Measurements from ENCODE around the gene SLC35B4. TPM values are rescaled to one million over a fixed set of nuclear protein-coding genes. Genes with fewer than 3 reads are reported as not detected.
A peak's percentile ranks its signal among the peaks of the same experiment; 100 is the strongest.

SLC35B4 gene
- total RNA-seq, 1 donor from 2014 or later = 23.3 TPM

GRCh38 chr7:134324107-134324506 lies 7.4 kb upstream of the SLC35B4 start:
- Mint-ChIP-seq H3K27me3 (ENCODE audit: insufficient read depth) (peaks cover 6% of the 10 kb centered on the region), H3K36me3 (ENCODE audit: low read depth) (no peaks in the 10 kb centered on the region), H3K4me3 (no peak overlapping the region), H3K27ac (no peak overlapping the region), H3K9me3 (no peaks in the 10 kb centered on the region), H3K4me1 (ENCODE audit: low read depth) (no peaks in the 10 kb centered on the region)
- no peak for DNase-seq (ENCODE audit: low spot score)
- intact Hi-C loops (cut with micrococcal nuclease) = no loop called here

GRCh38 chr7:134320201-134320600 lies 3.5 kb upstream of the SLC35B4 start:
- intact Hi-C loops (cut with micrococcal nuclease) = no loop called here
- H3K4me3 Mint-ChIP-seq = no peak overlapping the region
- no peak overlapping the region for H3K27ac Mint-ChIP-seq
- peaks cover 2% of the 10 kb centered on the region for H3K27me3 Mint-ChIP-seq (ENCODE audit: insufficient read depth)
- H3K4me1 Mint-ChIP-seq (ENCODE audit: low read depth) = peaks cover 17% of the 10 kb centered on the region
- H3K36me3 Mint-ChIP-seq (ENCODE audit: low read depth) = no peaks in the 10 kb centered on the region
- no peak for DNase-seq (ENCODE audit: low spot score)
- no peaks in the 10 kb centered on the region for H3K9me3 Mint-ChIP-seq

GRCh38 chr7:134318443-134318842 lies 1.7 kb upstream of the SLC35B4 start:
- Mint-ChIP-seq H3K27ac (no peak overlapping the region), H3K36me3 (ENCODE audit: low read depth) (no peaks in the 10 kb centered on the region), H3K9me3 (no peaks in the 10 kb centered on the region), H3K4me3 (no peak overlapping the region), H3K4me1 (ENCODE audit: low read depth) (peaks cover 17% of the 10 kb centered on the region), H3K27me3 (ENCODE audit: insufficient read depth) (no peaks in the 10 kb centered on the region)
- intact Hi-C loops (cut with micrococcal nuclease) = loop anchor here (5.0 to 10.0 kb wide), 2 partner anchors 1344 to 1884 kb away; partner anchors contain the start of gene STMP1
- no peak for DNase-seq (ENCODE audit: low spot score)

- Mint-ChIP-seq H3K36me3 (ENCODE audit: low read depth) (no peaks in the 10 kb centered on the region), H3K27ac (peak overlapping the region; percentile 28), H3K4me1 (ENCODE audit: low read depth) (peaks cover 17% of the 10 kb centered on the region), H3K27me3 (ENCODE audit: insufficient read depth) (no peaks in the 10 kb centered on the region), H3K4me3 (peak overlapping the region; percentile 44), H3K9me3 (no peaks in the 10 kb centered on the region)
- intact Hi-C loops (cut with micrococcal nuclease) = loop anchor here (1.0 to 10.0 kb wide), 12 partner anchors 41 to 1883 kb away; partner anchors contain the start of genes AKR1B1, BPGM, LRGUK and MTPN
- DNase-seq (ENCODE audit: low spot score) = no peak
These were observed 704 bp upstream of the SLC35B4 start for GRCh38 chr7:134317434-134317833.

GRCh38 chr7:134315679-134316538 lies 821 bp downstream of the SLC35B4 start:
- no peaks in the 10 kb centered on the region for H3K9me3 Mint-ChIP-seq
- H3K27me3 Mint-ChIP-seq (ENCODE audit: insufficient read depth) = no peaks in the 10 kb centered on the region
- H3K4me1 Mint-ChIP-seq (ENCODE audit: low read depth) = peaks cover 17% of the 10 kb centered on the region
- peak overlapping the region; percentile 31 for H3K27ac Mint-ChIP-seq
- no peak for DNase-seq (ENCODE audit: low spot score)
- peak overlapping the region; percentile 93 for H3K4me3 Mint-ChIP-seq
- peaks cover 2% of the 10 kb centered on the region for H3K36me3 Mint-ChIP-seq (ENCODE audit: low read depth)
- intact Hi-C loops (cut with micrococcal nuclease) = loop anchor here (1.0 to 10.0 kb wide), 8 partner anchors 43 to 1881 kb away; partner anchors contain the start of genes AGBL3, MTPN, STMP1 and TMEM140

- peaks cover 21% of the 10 kb centered on the region for H3K4me1 Mint-ChIP-seq (ENCODE audit: low read depth)
- no peak overlapping the region for H3K4me3 Mint-ChIP-seq
- peaks cover 2% of the 10 kb centered on the region for H3K36me3 Mint-ChIP-seq (ENCODE audit: low read depth)
- H3K9me3 Mint-ChIP-seq = no peaks in the 10 kb centered on the region
- DNase-seq (ENCODE audit: low spot score) = no peak
- intact Hi-C loops (cut with micrococcal nuclease) = loop anchor here (10.0 kb wide), 1 partner anchor 1879 kb away; no protein-coding TSS in a partner anchor
- H3K27ac Mint-ChIP-seq = no peak overlapping the region
- H3K27me3 Mint-ChIP-seq (ENCODE audit: insufficient read depth) = no peaks in the 10 kb centered on the region
These were observed 3.2 kb downstream of the SLC35B4 start for GRCh38 chr7:134313543-134313942.

- Mint-ChIP-seq H3K4me1 (ENCODE audit: low read depth) (peaks cover 20% of the 10 kb centered on the region), H3K9me3 (no peaks in the 10 kb centered on the region), H3K27me3 (ENCODE audit: insufficient read depth) (no peaks in the 10 kb centered on the region), H3K27ac (no peak overlapping the region), H3K4me3 (no peak overlapping the region), H3K36me3 (ENCODE audit: low read depth) (peaks cover 3% of the 10 kb centered on the region)
- no peak for DNase-seq (ENCODE audit: low spot score)
- intact Hi-C loops (cut with micrococcal nuclease) = loop anchor here (10.0 kb wide), 1 partner anchor 1878 kb away; no protein-coding TSS in a partner anchor
These were observed 4.0 kb downstream of the SLC35B4 start for GRCh38 chr7:134312717-134313116.

GRCh38 chr7:134311807-134312206 lies 4.9 kb downstream of the SLC35B4 start:
- H3K4me3 Mint-ChIP-seq = no peak overlapping the region
- intact Hi-C loops (cut with micrococcal nuclease) = loop anchor here (10.0 kb wide), 1 partner anchor 1877 kb away; no protein-coding TSS in a partner anchor
- no peak for DNase-seq (ENCODE audit: low spot score)
- H3K27me3 Mint-ChIP-seq (ENCODE audit: insufficient read depth) = no peaks in the 10 kb centered on the region
- H3K9me3 Mint-ChIP-seq = no peaks in the 10 kb centered on the region
- H3K27ac Mint-ChIP-seq = no peak overlapping the region
- peaks cover 3% of the 10 kb centered on the region for H3K36me3 Mint-ChIP-seq (ENCODE audit: low read depth)
- H3K4me1 Mint-ChIP-seq (ENCODE audit: low read depth) = peaks cover 14% of the 10 kb centered on the region

- H3K27me3 Mint-ChIP-seq (ENCODE audit: insufficient read depth) = no peaks in the 10 kb centered on the region
- no peak for DNase-seq (ENCODE audit: low spot score)
- no peak overlapping the region for H3K27ac Mint-ChIP-seq
- H3K4me3 Mint-ChIP-seq = no peak overlapping the region
- intact Hi-C loops (cut with micrococcal nuclease) = no loop called here
- H3K9me3 Mint-ChIP-seq = no peaks in the 10 kb centered on the region
- H3K36me3 Mint-ChIP-seq (ENCODE audit: low read depth) = peaks cover 14% of the 10 kb centered on the region
- H3K4me1 Mint-ChIP-seq (ENCODE audit: low read depth) = peaks cover 4% of the 10 kb centered on the region
These were observed 8.2 kb downstream of the SLC35B4 start for GRCh38 chr7:134308548-134308947.

- intact Hi-C loops (cut with micrococcal nuclease) = no loop called here
- H3K4me1 Mint-ChIP-seq (ENCODE audit: low read depth) = peaks cover 4% of the 10 kb centered on the region
- no peaks in the 10 kb centered on the region for H3K9me3 Mint-ChIP-seq
- no peak overlapping the region for H3K4me3 Mint-ChIP-seq
- peaks cover 16% of the 10 kb centered on the region for H3K36me3 Mint-ChIP-seq (ENCODE audit: low read depth)
- no peak overlapping the region for H3K27ac Mint-ChIP-seq
- DNase-seq (ENCODE audit: low spot score) = no peak
- H3K27me3 Mint-ChIP-seq (ENCODE audit: insufficient read depth) = no peaks in the 10 kb centered on the region
These were observed 9.4 kb downstream of the SLC35B4 start for GRCh38 chr7:134307320-134307719.

- Mint-ChIP-seq H3K27ac (no peak overlapping the region), H3K9me3 (no peaks in the 10 kb centered on the region), H3K4me1 (ENCODE audit: low read depth) (no peaks in the 10 kb centered on the region), H3K27me3 (ENCODE audit: insufficient read depth) (no peaks in the 10 kb centered on the region), H3K36me3 (ENCODE audit: low read depth) (peaks cover 25% of the 10 kb centered on the region), H3K4me3 (no peak overlapping the region)
- DNase-seq (ENCODE audit: low spot score) = no peak
- intact Hi-C loops (cut with micrococcal nuclease) = no loop called here
These were observed 14.6 kb downstream of the SLC35B4 start for GRCh38 chr7:134302120-134302519.

- no peaks in the 10 kb centered on the region for H3K27me3 Mint-ChIP-seq (ENCODE audit: insufficient read depth)
- DNase-seq (ENCODE audit: low spot score) = no peak
- H3K4me1 Mint-ChIP-seq (ENCODE audit: low read depth) = no peaks in the 10 kb centered on the region
- no peaks in the 10 kb centered on the region for H3K9me3 Mint-ChIP-seq
- H3K27ac Mint-ChIP-seq = no peak overlapping the region
- intact Hi-C loops (cut with micrococcal nuclease) = no loop called here
- no peak overlapping the region for H3K4me3 Mint-ChIP-seq
- peaks cover 25% of the 10 kb centered on the region for H3K36me3 Mint-ChIP-seq (ENCODE audit: low read depth)
These were observed 15.1 kb downstream of the SLC35B4 start for GRCh38 chr7:134301592-134301991.

GRCh38 chr7:134300988-134301387 lies 15.7 kb downstream of the SLC35B4 start:
- no peak overlapping the region for H3K4me3 Mint-ChIP-seq
- H3K27ac Mint-ChIP-seq = no peak overlapping the region
- H3K27me3 Mint-ChIP-seq (ENCODE audit: insufficient read depth) = no peaks in the 10 kb centered on the region
- H3K4me1 Mint-ChIP-seq (ENCODE audit: low read depth) = no peaks in the 10 kb centered on the region
- peaks cover 24% of the 10 kb centered on the region for H3K36me3 Mint-ChIP-seq (ENCODE audit: low read depth)
- H3K9me3 Mint-ChIP-seq = no peaks in the 10 kb centered on the region
- intact Hi-C loops (cut with micrococcal nuclease) = no loop called here
- DNase-seq (ENCODE audit: low spot score) = no peak

Data from activated T-helper 1 cell treated with anti-CD3 and anti-CD28 coated beads, Interleukin-12 subunit alpha, Interleukin-12 subunit beta, Interleukin-2, Interleukin-4 antibody, amounts not matched to agents 30 ng/mL and 10 ng/mL and 1 ng/mL, durations not matched to agents 14 hours and 24 hours and 36 hours (primary cell).